Endothelial cell of umbilical vein (primary cell): ENCODE measurements around the gene GDPD4.

ENCODE experiments used
- CTCF ChIP-seq, 2 donors: IDR thresholded peaks; 1 replicate in 1 of 2; 2 replicates in 1 of 2; pipeline ENCODE4 v1.5.1; 2011; ENCODE audit warnings: low read length in 2 of 2, mild to moderate bottlenecking in 2 of 2, moderate library complexity in 2 of 2, control low read depth in 1 of 2, inconsistent platforms in 1 of 2, low read depth in 1 of 2; ENCODE audit not compliant: insufficient read depth in 1 of 2; ENCODE audit errors: extremely low read depth in 1 of 2
- EZH2 ChIP-seq: IDR thresholded peaks from 2 replicates; pipeline ENCODE4 v1.6.1; 2012; ENCODE audit warnings: borderline replicate concordance, low read depth, mild to moderate bottlenecking, moderate library complexity, low read length, inconsistent platforms; ENCODE audit not compliant: severe bottlenecking
- POLR2A ChIP-seq: IDR thresholded peaks from 2 replicates; pipeline ENCODE4 v1.6.1; 2012; ENCODE audit warnings: low read depth, mild to moderate bottlenecking, control low read depth, low read length
- POLR2AphosphoS5 ChIP-seq: IDR thresholded peaks from 2 replicates; pipeline ENCODE4 v1.6.1; 2012; ENCODE audit warnings: low read depth, mild to moderate bottlenecking, control low read depth, low read length, moderate library complexity; ENCODE audit not compliant: insufficient read depth

GRCh38 chr11:77214557-77214956, 86.9 kb downstream of the GDPD4 start:
- TF ChIP-seq POLR2AphosphoS5 (no peak), CTCF (IDR thresholded peaks at IDR 0.05; ENCODE audit: extremely low read depth in 1 of 2, insufficient read depth in 1 of 2, low read depth in 1 of 2, low read length in 2 of 2) (no peak), EZH2 (no peak), POLR2A (no peak)
